IMR-90 (cell line): ENCODE measurements around the gene SV2C. TPM values are rescaled to one million over a fixed set of nuclear protein-coding genes. Genes with fewer than 3 reads are reported as not detected.

Source experiments
- ATAC-seq: fragments of 200-7000 bp; cut with Tn5 transposase; 2 replicates; pipeline ENCODE4 v1.9.1; 2020; ENCODE audit warnings: low read depth, mild to moderate bottlenecking, moderate library complexity
- BruUV-seq: library from RNA; stranded (reverse); fragments of 400-500 nt; replicated peaks from 2 replicates; lab custom pipeline; 2021; lab: Mats Ljungman, UMichigan
- CTCF ChIA-PET: fragments of 300-600 bp; formaldehyde crosslinking; extraction: SDS; loops from one replicate; lab custom pipeline; 2021; ENCODE audit warnings: antibody characterized with exemption; lab: Yijun Ruan, JAX
- POLR2A ChIA-PET: fragments of 300-600 bp; sonication (Branson Sonifier 250); formaldehyde crosslinking; loops from one replicate; lab custom pipeline; 2022; ENCODE audit warnings: antibody characterized with exemption; ENCODE audit not compliant: unreplicated experiment; lab: Charles Lee
- DNase-seq: peaks from one replicate; pipeline ENCODE4 v3.0.0; 2013
- H2AFZ ChIP-seq: replicated peaks from 2 replicates; pipeline ENCODE3; 2013; ENCODE audit warnings: low read length, mild to moderate bottlenecking; ENCODE audit not compliant: poor library complexity
- H2AK5ac ChIP-seq: 2 replicates; pipeline ENCODE4 v1.6.1; 2013; ENCODE audit warnings: low read depth, low read length, inconsistent platforms
- H2AK9ac ChIP-seq: replicated peaks from 2 replicates; pipeline ENCODE3; 2013; ENCODE audit warnings: mild to moderate bottlenecking, low read depth, low read length, moderate library complexity; ENCODE audit not compliant: poor library complexity
- H2BK120ac ChIP-seq: 2 replicates; pipeline ENCODE4 v1.6.1; 2013; ENCODE audit warnings: low read depth, low read length, inconsistent platforms
- H2BK15ac ChIP-seq: 3 replicates; pipeline ENCODE4 v1.6.1; 2013; ENCODE audit warnings: low read depth, low read length, inconsistent platforms
- H2BK20ac ChIP-seq: 2 replicates; pipeline ENCODE4 v1.6.1; 2013; ENCODE audit warnings: low read depth, mild to moderate bottlenecking, inconsistent platforms, low read length, moderate library complexity
- H2BK5ac ChIP-seq: 2 replicates; pipeline ENCODE4 v1.6.1; 2013; ENCODE audit warnings: mild to moderate bottlenecking, low read depth, low read length, inconsistent platforms; ENCODE audit not compliant: poor library complexity, severe bottlenecking
- H3K14ac ChIP-seq: replicated peaks from 2 replicates; pipeline ENCODE4 v1.6.1; 2013; ENCODE audit warnings: low read depth, low read length, inconsistent platforms
- H3K18ac ChIP-seq: 2 replicates; pipeline ENCODE4 v1.6.1; 2013; ENCODE audit warnings: low read depth, low read length, control low read depth
- H3K23ac ChIP-seq: 2 replicates; pipeline ENCODE4 v1.6.1; 2013; ENCODE audit warnings: low read depth, low read length, inconsistent platforms
- H3K27ac ChIP-seq: 2 replicates; pipeline ENCODE4 v1.5.1; 2013; ENCODE audit warnings: mild to moderate bottlenecking, control low read depth, low read length; ENCODE audit not compliant: insufficient read depth
- H3K27me3 ChIP-seq: 2 replicates; pipeline ENCODE4 v1.6.1; 2013; ENCODE audit warnings: low read length; ENCODE audit not compliant: control insufficient read depth, insufficient read depth
- H3K36me3 ChIP-seq: 2 replicates; pipeline ENCODE4 v1.6.1; 2013; ENCODE audit warnings: low read length, mixed read lengths; ENCODE audit not compliant: control insufficient read depth, insufficient read depth
- H3K4ac ChIP-seq: 2 replicates; pipeline ENCODE4 v1.6.1; 2013; ENCODE audit warnings: low read depth, low read length, inconsistent platforms
- H3K4me1 ChIP-seq: 2 replicates; pipeline ENCODE4 v1.6.1; 2013; ENCODE audit warnings: low read length, mixed read lengths; ENCODE audit not compliant: control insufficient read depth, insufficient read depth
- H3K4me2 ChIP-seq: 2 replicates; pipeline ENCODE4 v1.6.1; 2013; ENCODE audit warnings: low read depth, mild to moderate bottlenecking, control low read depth, low read length, moderate library complexity
- H3K4me3 ChIP-seq: 2 replicates; pipeline ENCODE4 v1.5.1; 2013; ENCODE audit warnings: low read depth, mild to moderate bottlenecking, control low read depth, low read length, moderate library complexity; ENCODE audit not compliant: insufficient read depth
- H3K56ac ChIP-seq: 2 replicates; pipeline ENCODE4 v1.6.1; 2013; ENCODE audit warnings: low read length, inconsistent platforms; ENCODE audit not compliant: insufficient read depth; ENCODE audit errors: extremely low read depth
- H3K79me1 ChIP-seq, 2 experiments: 2 replicates each; pipeline ENCODE4 v1.6.1; 2013; ENCODE audit warnings: low read length in 2 of 2, inconsistent platforms in 1 of 2, low read depth in 1 of 2
- H3K9ac ChIP-seq: 2 replicates; pipeline ENCODE4 v1.6.1; 2013; ENCODE audit warnings: low read depth, low read length, control low read depth
- H3K9me1 ChIP-seq: 2 replicates; pipeline ENCODE4 v1.6.1; 2013; ENCODE audit warnings: low read length, inconsistent platforms; ENCODE audit not compliant: insufficient read depth
- H3K9me3 ChIP-seq: 2 replicates; pipeline ENCODE4 v1.6.1; 2013; ENCODE audit warnings: low read length; ENCODE audit not compliant: control insufficient read depth, insufficient read depth
- H4K20me1 ChIP-seq: 2 replicates; pipeline ENCODE4 v1.6.1; 2013; ENCODE audit warnings: low read length, inconsistent platforms; ENCODE audit not compliant: insufficient read depth
- H4K5ac ChIP-seq: 2 replicates; pipeline ENCODE4 v1.6.1; 2013; ENCODE audit warnings: mild to moderate bottlenecking, low read depth, low read length, control low read depth
- H4K8ac ChIP-seq, 2 experiments: 2 replicates each; pipeline ENCODE4 v1.6.1; 2013; ENCODE audit warnings: low read depth in 2 of 2, low read length in 2 of 2, control low read depth in 1 of 2, inconsistent platforms in 1 of 2
- H4K91ac ChIP-seq: 2 replicates; pipeline ENCODE4 v1.6.1; 2013; ENCODE audit warnings: low read depth, low read length, inconsistent platforms; ENCODE audit not compliant: insufficient read depth
- CHD1 ChIP-seq: IDR thresholded peaks from 2 replicates; pipeline ENCODE4 v1.6.1; 2012; ENCODE audit warnings: low read depth, low read length, improper control_type of control experiment
- MAZ ChIP-seq: IDR thresholded peaks from 2 replicates; pipeline ENCODE4 v1.6.1; 2012; ENCODE audit warnings: low read depth, mild to moderate bottlenecking, low read length, improper control_type of control experiment, moderate library complexity, borderline replicate concordance
- RCOR1 ChIP-seq: IDR thresholded peaks from 2 replicates; pipeline ENCODE4 v1.6.1; 2012; ENCODE audit warnings: mild to moderate bottlenecking, low read length, improper control_type of control experiment; ENCODE audit not compliant: insufficient replicate concordance
- RFX5 ChIP-seq: IDR thresholded peaks from 2 replicates; pipeline ENCODE4 v1.8.0; 2012; ENCODE audit warnings: low read depth, mild to moderate bottlenecking, low read length, moderate library complexity
- WGBS, 2 experiments: methylation state at CpG; one replicate each; pipeline versions ENCODE4 v1.1.5 to v1.1.7; 2013; ENCODE audit warnings: missing lambda C conversion rate in 2 of 2; ENCODE audit not compliant: insufficient read length in 1 of 2; ENCODE audit errors: extremely low coverage in 2 of 2; 5-methylcytosine and 5-hydroxymethylcytosine counted together
- dilution Hi-C: fragments of 300-500 bp; cut with HindIII; formaldehyde crosslinking; loops from one replicate; pipeline ENCODE4 v1.14.3; 2018; ENCODE audit warnings: low sequenced_read_pairs; ENCODE audit not compliant: unreplicated experiment
- in situ Hi-C: fragments of 300-500 bp; cut with MboI; formaldehyde crosslinking; loops from 3 replicates; pipeline ENCODE4 v1.14.3; 2019; ENCODE audit warnings: low sequenced_read_pairs, inconsistent platforms, mixed read lengths
- intact Hi-C: fragments of 100-400 bp; cut with micrococcal nuclease; formaldehyde crosslinking; loops from 2 replicates; pipeline ENCODE4 v1.10.0; 2022
- polyA plus RNA-seq, 3 experiments: library from polyadenylated mRNA; depleted of rRNA; stranded (reverse); fragments of >200 nt; gene quantifications; 2 replicates each; pipeline ENCODE4 v1.2.3, GENCODE V29; 2012; ENCODE audit warnings: low replicate concordance in 1 of 3
- total RNA-seq: library from RNA; depleted of rRNA; stranded (reverse); fragments of >200 nt; gene quantifications from 2 replicates; pipeline ENCODE4 v1.2.3, GENCODE V29; 2012
- TF ChIP-seq, protein P1 (sequence below): conservative IDR thresholded peaks from 2 replicates; pipeline ENCODE4 v1.5.1; 2012; ENCODE audit warnings: mild to moderate bottlenecking, low read depth, low read length, improper control_type of control experiment

Gene SV2C
- total and polyA plus RNA-seq, 2 of the 4 experiments (the other 2 are of a cell fraction) = not detected

DNA sequence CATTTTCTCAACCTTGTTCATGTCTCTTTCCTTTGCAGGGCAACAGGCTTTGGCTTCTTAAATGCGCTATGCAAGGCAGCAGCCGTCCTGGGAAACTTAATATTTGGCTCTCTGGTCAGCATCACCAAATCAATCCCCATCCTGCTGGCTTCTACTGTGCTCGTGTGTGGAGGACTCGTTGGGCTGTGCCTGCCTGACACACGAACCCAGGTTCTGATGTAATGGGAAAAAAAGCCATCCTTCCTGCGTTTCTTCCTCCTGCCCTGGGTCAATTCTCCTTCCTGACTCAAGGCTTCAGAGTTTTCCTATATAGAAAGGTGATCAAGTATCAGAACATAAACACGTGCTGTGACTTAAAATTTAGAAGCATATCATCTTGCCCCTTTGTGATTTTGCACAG is 242.1 kb downstream of the SV2C start:
- dilution Hi-C loops = no loop called here
- Histone ChIP-seq H2AFZ (no peak overlapping the region), H2BK5ac (no peak overlapping the region), H3K27ac (no peak overlapping the region), H2BK15ac (no peak overlapping the region), H4K91ac (no peak overlapping the region), H4K5ac (no peak overlapping the region), H3K14ac (no peak overlapping the region), H3K4me2 (no peak overlapping the region), H3K9me1 (no peaks in the 10 kb centered on the region), H2BK20ac (no peak overlapping the region), H3K18ac (no peak overlapping the region), H3K56ac (no peak overlapping the region), H3K79me1 (no peaks in the 10 kb centered on the region), H4K8ac (no peak overlapping the region), H3K4me1 (no peaks in the 10 kb centered on the region), H3K9me3 (no peaks in the 10 kb centered on the region), H3K36me3 (no peaks in the 10 kb centered on the region), H2BK120ac (no peak overlapping the region), H3K23ac (no peak overlapping the region), H3K9ac (no peak overlapping the region), H4K20me1 (no peaks in the 10 kb centered on the region), H3K4ac (no peak overlapping the region), H2AK9ac (no peak overlapping the region), H3K27me3 (peaks cover 11% of the 10 kb centered on the region), H2AK5ac (no peak overlapping the region), H3K4me3 (no peak overlapping the region)
- no peak for ATAC-seq
- WGBS, 2 experiments = no CpG with 5 or more reads among the region's 7 CpGs
- no peak for DNase-seq
- intact Hi-C loops = no loop called here
- ChIA-PET CTCF (no interaction called here), POLR2A (no interaction called here)
- in situ Hi-C loops = no loop called here
- TF ChIP-seq, protein P1, sequence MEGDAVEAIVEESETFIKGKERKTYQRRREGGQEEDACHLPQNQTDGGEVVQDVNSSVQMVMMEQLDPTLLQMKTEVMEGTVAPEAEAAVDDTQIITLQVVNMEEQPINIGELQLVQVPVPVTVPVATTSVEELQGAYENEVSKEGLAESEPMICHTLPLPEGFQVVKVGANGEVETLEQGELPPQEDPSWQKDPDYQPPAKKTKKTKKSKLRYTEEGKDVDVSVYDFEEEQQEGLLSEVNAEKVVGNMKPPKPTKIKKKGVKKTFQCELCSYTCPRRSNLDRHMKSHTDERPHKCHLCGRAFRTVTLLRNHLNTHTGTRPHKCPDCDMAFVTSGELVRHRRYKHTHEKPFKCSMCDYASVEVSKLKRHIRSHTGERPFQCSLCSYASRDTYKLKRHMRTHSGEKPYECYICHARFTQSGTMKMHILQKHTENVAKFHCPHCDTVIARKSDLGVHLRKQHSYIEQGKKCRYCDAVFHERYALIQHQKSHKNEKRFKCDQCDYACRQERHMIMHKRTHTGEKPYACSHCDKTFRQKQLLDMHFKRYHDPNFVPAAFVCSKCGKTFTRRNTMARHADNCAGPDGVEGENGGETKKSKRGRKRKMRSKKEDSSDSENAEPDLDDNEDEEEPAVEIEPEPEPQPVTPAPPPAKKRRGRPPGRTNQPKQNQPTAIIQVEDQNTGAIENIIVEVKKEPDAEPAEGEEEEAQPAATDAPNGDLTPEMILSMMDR = no peak
- no peak for TF ChIP-seq RFX5
- TF ChIP-seq CHD1 = no peak
- no peak for TF ChIP-seq RCOR1
- TF ChIP-seq MAZ = no peak
- BruUV-seq = no TSS peak
